HG02588 (cell line): ENCODE results near the gene RTN1.
"Not testable (repeated sequence)": the region's sequence is repeated elsewhere in the genome, so short reads cannot be mapped to it uniquely, and the experiment has no call there.

Source experiments
- ATAC-seq: cut with Tn5 transposase; IDR thresholded peaks from one replicate; pipeline ENCODE4 v1.9.1; 2021; ENCODE audit warnings: mild to moderate bottlenecking, moderate library complexity; ENCODE audit not compliant: unreplicated experiment

The RTN1 gene

DNA sequence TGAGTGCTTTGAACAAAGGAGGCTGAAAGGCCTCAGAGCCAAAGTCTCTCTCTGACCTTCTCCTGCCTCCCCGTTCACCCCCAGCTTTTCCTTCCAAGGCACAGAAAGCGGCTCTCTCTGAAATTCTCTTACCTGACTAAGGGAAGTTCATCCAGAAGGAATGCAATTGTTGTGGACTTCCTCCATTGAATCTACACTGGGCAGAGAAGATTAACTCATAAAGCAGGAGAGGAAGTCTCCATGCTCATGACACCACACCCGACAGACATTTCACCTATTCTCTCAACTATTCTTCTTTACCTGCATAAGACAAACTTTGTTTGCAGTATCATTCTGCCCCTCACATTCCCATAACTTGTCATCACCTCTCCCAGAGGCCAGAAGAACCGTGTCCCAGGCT, 164.7 kb downstream of the RTN1 start:
- no peak for ATAC-seq

GRCh38 chr14:59705245-59705644, 165.3 kb downstream of the RTN1 start:
- no peak for ATAC-seq

- no peak for ATAC-seq
These were observed 166.4 kb downstream of the RTN1 start for GRCh38 chr14:59704054-59704645.

- ATAC-seq, result no peak
These were observed 171.1 kb downstream of the RTN1 start for GRCh38 chr14:59699442-59699841.

GRCh38 chr14:59698793-59699192, 171.8 kb downstream of the RTN1 start:
- ATAC-seq, result no peak

GRCh38 chr14:59695198-59695597, 175.4 kb downstream of the RTN1 start:
- ATAC-seq, result no peak

DNA sequence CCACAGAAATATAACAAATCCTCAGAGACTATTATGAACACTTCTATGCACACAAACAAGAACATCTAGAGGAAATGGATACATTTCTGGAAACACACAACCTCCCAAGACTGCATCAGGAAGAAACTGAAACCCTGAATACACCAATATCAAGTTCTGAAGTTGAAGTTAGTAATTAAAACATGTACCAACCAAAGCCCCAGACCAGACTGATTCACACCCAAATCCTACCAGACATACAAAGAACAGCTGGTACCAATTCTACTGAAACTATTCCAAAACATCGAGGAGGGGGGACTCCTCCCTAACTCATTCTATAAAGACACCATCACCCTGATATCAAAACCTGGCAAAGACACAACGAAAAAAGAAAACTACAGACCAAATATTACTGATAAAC, 179.3 kb downstream of the RTN1 start:
- no peak for ATAC-seq

DNA sequence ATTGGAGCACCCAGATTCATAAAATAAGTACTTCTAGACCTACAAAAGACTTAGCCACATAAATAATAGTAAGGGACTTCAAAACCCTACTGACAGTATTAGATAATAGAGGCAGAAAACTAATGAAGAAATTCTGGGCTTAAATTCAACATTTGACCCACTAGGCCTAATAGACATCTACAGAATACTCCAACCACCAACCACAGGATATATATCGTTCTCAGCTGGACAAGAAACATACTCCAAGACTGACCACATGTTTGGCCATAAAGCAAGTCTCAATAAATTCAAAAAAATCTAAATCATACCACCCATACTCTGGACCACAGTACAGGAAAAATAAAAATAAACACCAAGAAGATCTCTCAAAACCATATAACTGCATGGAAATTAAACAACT, 180.2 kb downstream of the RTN1 start:
- ATAC-seq, result no peak

DNA sequence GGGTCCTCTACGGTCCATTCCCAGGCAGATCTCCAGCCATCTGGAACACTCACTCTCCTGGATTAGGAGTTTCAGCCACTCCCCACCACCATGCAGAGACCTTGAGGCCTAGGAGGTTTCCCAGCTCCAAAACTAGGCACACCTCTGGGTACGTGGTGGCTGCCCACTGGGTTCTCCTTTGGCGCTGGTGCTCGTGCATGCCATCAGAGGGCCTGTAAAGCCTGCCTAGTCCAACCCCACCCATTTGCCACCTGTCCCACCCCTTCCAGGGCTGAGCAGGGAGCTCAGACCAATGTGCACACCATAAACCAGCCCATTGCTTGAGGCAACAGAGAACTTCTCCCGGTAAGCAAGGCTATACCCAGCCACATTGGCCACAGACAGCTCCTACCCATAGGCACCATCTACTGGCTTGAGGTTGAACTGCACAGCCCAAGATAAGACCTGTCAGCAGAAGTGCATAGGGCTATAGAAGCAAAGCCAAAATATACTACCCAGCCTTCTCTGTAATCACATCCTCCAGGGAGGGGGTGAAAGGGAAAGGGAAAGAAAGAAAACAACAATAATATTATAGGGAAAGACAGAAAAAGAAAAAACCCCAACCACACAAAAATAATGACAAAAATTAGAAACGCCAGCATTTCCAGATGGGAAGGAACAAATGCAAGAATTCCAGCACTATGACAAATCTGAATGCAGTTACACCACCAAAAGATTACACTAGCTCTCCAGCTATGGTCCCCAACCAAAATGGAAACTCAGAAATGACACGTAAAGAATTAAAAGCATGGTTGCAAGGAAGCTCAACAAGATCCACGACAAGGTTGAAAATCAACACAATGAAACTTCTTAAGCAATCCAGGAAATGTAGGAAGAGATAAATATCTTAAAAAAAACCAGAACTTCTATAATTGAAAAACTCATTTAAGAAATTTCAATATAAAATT, 182.1 kb downstream of the RTN1 start:
- peak; percentile 97 for ATAC-seq

DNA sequence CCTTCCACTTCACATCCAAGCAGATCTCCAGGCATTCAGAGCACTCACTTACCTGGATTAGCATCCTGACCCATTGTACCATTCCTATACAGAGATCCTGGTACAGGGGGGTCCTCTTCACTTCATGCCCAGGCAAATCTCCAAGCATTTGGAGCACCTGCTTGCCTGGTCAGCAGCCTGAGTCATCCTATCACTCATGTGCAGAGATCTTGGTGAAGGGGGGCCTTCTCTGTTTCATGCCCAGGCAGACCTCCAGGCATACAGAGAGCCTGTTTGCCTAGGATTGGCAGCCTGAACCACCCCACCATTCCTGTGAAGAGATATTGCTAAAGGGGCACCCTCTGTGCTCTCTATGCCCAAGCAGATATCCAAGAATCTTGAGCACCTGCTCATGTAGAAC, 182.9 kb downstream of the RTN1 start:
- ATAC-seq, result no peak

DNA sequence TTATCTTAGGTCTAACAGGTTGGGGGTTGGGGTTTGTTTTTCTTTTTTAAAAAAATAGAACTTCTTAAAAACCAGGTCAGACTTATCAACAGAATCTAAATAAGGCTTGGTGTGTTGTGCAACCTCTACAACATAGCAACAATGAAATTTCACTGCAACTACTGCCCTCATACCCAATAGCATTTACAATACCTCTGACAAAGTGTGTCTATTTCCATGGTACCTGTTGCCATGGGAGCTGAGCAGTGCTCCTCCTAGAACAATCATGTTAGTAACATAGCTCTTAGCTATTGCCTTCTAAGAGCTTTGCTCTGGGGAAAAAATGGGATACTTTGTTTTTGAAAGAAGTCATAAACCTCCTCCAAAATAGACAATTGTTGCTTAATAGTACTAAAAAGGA, 190.7 kb downstream of the RTN1 start:
- no peak for ATAC-seq

DNA sequence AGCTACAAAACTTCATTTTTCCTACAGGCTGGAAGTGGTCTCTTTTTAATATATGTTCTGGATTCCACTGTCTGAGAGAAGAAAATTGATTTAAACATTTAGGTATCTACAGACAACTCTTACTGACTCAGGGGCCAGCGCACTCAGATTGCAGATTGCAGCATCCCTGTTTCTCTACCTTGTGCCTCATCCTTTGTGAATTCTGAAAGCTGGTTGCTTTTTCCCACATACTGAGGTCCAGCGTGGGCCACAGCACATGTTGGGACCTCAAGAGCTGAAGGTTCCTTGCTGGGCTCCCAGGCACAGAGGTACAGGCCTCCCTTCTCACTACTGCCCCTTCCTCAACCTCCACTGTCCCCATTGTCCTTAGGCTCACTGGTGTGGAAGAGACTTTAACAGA, 192.2 kb downstream of the RTN1 start:
- no peak for ATAC-seq

GRCh38 chr14:59677771-59678231, 192.8 kb downstream of the RTN1 start:
- ATAC-seq, result no peak

DNA sequence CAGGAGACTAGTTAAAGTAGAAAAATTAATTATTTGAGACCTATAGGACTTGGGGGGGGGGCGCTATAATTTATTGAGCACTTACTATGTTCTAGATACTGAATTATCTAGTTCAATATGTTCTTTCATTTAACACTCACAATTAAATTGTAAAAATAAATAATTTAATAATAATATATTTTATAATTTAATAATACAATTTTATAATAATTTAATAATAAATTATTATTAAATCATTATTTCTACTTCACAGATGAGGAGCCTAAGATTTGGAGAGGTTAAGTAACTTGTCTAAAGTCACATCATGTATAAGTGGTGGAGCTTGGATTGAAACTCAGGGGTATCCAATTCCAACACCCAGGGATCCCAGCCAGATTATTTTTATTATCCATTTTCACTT, 195.2 kb downstream of the RTN1 start:
- ATAC-seq, result no peak

DNA sequence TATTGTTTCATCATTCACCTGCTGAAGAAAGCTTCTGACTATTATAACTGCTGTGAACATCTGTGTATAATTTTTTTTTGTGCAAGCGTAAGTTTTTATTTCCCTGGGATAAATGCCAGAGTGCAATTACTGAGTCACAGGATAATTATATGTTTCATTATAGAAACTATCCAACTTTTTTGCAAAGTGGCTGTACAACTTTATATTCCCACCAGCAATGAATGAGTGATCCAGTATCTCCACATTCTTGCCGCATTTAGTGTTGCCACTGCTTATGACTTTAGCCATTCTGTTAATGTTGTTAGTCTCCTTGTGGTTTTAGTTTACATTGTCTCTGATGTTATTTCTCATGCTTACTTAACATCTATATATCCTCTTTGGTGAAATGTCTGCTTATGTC, 205.8 kb downstream of the RTN1 start:
- no peak for ATAC-seq

DNA sequence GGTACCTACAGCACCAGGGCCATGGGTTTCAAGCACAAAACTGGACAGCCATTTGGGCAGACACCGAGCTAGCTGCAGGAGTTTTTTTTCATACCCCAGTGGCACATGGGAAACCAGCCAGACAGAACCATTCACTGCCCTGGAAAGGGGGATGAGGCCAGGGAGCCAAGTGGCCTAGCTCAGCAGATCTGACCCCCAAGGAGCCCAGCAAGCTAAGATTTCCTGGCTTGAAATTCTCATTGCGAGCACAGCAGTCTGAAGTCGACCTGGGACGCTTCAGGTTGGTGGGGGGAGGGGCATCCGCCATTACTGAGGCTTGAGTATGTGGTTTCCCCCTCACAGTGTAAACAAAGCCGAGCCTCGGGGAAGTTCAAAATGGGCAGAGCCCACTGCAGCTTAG, 212.8 kb downstream of the RTN1 start:
- ATAC-seq, result no peak

GRCh38 chr14:59656473-59656872, 214.1 kb downstream of the RTN1 start:
- ATAC-seq, result no peak

GRCh38 chr14:59654131-59654530, 216.4 kb downstream of the RTN1 start:
- not testable (repeated sequence) for ATAC-seq

GRCh38 chr14:59646832-59647231, 223.7 kb downstream of the RTN1 start:
- ATAC-seq, result not testable (repeated sequence)

DNA sequence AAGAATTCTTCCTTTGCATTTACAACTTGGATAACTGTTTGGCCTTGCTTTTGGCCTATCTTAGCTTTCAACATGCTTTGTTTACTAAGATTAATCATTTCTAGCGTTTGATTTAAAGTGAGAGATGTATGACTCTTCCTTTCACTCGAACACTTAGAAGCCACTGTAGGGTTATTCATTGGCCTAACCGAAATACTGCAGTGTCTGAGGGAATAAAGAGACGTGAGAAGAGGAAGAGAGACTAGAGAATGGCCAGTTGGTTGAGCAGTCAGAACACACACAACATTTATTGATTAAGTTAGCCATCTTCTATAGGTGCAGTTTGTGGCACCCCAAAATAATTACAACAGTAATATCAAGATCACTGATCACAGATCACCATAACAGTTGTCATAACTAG, 231.7 kb downstream of the RTN1 start:
- ATAC-seq, result peak; percentile 81

DNA sequence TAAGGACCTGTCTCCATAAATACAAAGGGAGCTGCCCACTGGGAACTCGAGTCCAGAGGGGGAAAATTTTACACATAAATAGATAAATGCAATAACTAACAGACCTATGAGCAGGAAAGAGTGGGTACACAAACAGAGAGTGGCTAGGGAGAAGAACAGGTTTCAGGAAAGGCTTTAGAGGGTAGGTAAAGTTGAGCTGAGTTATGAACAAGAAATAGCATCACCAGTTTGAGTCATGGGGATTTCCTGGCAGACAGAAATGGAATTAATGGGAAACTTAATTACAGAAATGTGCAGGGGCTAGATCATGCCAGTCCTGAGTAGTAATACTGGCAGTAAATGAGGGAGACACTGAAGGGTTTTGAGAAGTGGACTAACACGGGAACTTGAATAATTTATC, 236.0 kb downstream of the RTN1 start:
- no peak for ATAC-seq

DNA sequence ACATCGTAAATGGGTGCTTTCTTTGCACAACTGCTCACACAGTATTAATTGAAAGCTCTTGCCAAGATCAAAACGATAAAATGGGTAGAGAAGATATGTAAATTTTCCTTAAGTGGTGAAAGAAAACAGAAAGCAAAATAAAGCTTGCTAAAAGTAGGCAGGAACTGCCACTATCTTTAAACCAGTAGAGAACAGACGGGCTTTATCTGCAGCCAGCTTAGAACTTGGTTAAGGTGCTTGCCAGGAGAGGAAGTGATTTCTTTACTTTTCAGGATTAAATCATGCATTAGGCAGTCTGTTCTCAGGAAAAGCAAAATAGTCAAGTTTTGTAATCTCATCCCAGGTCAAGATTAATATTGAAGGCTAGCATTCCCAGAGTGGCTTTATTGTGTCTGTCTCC, 237.1 kb downstream of the RTN1 start:
- ATAC-seq, result no peak
